ENCODE data around the gene MYO1G.
"Not testable (repeated sequence)": the region's sequence is repeated elsewhere in the genome, so short reads cannot be mapped to it uniquely, and the experiment has no call there.

Gene MYO1G

DNA sequence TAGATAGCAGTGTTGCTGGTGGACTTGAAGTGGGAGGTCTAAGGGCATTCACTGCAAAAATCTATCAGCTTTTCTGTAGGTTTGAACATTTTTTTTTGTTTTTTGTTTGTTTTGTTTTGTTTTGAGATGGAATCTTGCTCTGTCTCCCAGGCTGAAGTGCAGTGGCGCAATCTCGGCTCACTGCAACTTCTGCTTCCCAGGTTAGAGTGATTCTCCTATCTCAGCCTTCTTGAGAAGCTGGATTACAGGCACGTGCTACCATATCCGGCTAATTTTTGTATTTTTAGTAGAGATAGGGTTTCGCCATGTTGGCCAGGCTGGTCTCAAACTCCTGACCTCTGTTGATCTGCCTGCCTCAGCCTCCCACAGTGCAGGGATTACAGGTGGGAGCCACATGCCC lies 44.3 kb downstream of the MYO1G start:
- not testable (repeated sequence) for DNase-seq

DNA sequence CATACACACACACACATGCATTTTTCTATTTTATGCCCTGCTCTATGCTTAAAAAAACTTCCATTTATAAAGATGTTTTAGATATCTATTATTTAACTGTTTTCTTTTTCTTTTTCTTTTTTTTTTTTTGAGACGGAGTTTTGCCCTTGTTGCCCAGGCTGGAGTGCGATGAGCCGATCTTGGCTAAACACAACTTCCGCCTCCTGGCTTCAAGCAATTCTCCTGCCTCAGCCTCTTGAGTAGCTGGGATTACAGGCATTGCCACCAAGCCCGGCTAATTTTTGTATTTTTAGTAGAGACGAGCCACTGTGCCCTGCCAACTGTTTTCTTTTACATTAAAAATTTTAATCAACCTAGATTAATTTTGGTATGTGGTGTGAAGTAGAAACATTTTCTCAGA lies 47.9 kb downstream of the MYO1G start:
- DNase-seq, result no peak

DNA sequence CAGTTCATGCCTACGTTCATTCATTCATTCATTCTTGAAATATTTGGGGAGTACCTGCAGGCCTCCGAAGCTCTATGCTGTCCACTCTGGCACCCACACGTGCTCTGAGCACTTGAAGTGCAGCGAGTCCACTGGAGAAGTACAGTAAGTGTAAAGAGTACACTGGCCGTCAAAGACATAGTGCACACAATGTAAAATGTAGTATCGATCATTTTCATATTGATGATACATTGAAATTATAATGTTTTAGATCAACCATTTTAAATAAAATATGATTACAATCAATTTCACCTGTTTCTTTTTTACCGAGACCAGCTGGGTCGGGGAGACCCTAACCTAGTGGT lies 56.5 kb downstream of the MYO1G start:
- no peak for DNase-seq

DNA sequence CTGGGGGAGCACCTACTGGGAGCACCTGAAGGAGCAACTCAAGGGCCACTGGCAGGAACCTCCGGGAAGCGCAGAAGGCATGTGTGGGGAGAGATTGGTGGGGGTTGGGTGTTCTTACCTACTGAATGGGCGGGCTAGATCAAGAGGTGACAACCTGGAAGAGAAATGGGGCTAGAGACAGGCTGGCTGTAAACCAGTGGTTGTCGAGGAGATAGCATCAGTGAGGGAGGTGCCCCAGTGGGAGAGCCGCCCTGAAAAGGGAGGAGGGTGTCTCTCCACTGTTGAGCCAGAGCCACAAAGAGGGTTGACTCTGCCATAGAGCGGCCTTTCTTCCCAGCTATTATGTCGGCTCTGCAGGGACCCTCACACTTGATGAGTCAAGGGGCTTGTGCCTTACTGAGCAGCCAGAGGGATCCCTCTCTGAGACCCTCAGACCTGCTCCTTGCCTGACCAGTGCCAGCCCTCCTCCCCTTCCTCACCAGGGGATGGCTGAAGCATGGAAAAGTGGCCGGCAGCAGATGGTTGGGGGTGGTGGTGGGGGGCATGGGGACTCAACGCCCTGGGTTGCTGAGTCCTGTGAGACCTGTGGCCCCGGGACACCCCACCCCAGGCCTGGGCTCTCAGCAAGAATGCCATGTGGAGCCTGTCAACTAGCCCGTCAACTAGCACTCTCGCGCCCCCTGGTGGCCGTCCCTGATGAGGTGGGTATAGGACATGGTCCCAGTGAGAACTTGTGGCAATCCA lies 57.0 kb downstream of the MYO1G start:
- DNase-seq, result peak; percentile 76 to 85

DNA sequence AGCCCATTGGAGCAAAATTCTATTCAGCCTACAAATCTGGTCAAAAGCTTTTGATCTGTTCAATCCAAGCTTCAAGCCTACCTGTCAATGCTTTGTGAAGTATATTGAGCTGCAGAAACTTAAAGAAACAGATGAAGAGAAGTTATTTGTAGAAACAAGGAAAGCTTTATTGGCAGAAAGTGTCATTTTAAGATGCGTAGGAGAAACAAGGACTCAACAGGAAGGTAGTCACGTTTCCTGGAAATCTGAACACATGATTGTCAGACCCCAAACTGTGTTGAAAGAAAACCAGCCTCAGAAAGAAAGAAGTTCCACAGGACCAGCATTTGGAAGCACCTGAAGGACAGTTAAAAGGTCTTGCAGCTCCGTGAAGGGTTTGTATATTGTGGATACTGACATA lies 58.7 kb downstream of the MYO1G start:
- no peak for DNase-seq

DNA sequence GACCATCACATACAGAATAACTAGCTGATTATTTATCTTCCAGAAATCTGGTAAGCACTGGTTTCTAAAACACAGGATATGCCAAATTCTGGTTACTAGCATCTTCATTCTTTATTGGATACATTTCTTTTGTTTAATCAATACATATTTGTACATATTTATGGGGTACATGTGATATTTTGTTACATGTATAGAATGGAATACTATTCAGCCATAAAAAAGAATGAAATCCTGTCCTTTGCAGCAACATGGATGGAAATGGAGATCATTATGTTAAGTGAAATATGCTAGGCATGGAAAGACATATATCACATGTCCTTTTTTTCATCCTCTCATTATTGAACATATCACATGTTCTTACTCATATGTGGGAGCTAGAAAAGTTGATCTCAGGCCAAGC lies 60.8 kb downstream of the MYO1G start:
- DNase-seq, result no peak

DNA sequence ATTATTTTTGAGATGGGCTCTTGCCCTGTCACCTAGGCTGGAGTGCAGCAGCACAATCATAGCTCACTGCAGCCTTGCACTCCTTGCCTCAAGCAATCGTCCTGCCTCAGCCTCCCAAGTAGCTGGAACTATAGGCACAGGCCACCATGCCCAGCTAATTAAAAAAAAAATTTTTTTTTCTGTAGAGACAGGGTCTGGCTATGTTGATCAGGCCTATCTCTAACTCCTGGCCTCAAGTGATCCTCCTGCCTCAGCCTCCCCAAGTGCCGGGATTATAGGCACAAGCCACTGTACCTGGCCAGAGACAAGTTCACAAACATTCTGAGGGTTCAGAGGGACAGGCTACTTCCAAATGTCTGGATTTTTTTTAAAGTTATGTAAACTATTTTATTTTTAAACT lies 61.4 kb downstream of the MYO1G start:
- DNase-seq, result no peak

DNA sequence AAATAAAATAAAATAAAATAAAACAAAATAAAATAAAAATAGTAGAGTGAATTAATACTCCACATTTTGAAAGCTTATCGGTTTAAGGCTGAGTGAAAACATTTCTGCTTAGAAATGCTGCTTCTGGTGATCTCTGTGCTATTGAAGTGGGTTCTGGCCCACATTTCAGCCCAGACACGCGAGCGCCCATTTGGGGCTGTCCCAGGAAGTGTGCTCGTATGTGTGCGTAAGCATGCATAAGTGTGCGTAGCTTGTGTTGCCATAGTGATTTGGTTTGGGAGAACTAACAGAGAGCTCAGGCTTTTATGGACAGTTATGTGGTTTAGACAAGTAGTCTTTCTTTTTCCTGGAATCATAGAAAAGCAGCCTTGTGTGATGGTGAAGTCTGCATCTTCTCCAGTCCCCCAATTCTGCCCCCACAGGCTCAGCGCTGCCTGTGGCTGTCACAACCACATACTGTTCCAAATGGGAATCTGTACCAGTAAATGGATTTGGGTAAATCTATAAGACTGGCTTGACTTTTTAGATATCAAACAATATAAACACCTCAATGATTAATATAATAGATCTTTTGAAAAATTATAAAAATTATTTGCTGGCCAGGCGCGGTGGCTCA lies 63.7 kb downstream of the MYO1G start:
- DNase-seq, result no peak

DNA sequence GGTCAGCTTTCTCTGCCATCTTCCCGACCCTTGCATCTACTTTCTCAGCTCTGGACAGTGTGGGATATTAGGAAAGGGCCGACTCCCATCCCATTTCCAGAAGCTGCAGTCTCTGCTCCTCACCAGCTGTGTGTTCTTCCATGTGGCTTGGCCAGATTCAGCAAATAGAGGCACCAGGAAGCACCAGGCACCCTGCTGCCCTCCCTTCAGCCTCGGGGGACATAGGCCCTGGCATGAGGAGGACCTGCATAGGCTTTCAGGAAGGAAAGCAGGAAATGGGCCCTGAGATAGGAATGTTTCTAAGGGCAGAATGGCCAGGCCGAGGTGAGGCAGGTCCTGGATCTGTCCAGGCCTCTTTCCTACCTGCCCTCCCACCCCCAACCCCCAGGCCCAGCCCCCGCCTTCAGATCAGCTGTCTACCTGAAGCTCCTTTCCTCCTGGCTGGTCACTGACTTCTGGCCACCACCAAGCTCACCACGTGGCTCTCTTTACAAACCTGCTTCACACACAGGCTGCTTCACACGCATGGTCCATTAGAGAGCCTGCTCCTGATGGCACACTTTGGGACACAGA lies 66.0 kb downstream of the MYO1G start:
- peak in 1 of 2 experiments; percentile 10 for DNase-seq
